PC-9 (cell line): ENCODE measurements around the gene CENPV.

Experiments used
- EZH2 ChIP-seq: fragments of 200-600 bp; sonication (generic); IDR thresholded peaks from 2 replicates; pipeline ENCODE4 v1.8.0; 2017; ENCODE audit warnings: antibody characterized with exemption, low read depth
- TF ChIP-seq, protein P1 (sequence below): fragments of 200-600 bp; sonication (generic); conservative IDR thresholded peaks from 2 replicates; pipeline ENCODE4 v1.6.1; 2017; ENCODE audit warnings: mixed run types, antibody characterized with exemption, mild to moderate bottlenecking, moderate library complexity

DNA sequence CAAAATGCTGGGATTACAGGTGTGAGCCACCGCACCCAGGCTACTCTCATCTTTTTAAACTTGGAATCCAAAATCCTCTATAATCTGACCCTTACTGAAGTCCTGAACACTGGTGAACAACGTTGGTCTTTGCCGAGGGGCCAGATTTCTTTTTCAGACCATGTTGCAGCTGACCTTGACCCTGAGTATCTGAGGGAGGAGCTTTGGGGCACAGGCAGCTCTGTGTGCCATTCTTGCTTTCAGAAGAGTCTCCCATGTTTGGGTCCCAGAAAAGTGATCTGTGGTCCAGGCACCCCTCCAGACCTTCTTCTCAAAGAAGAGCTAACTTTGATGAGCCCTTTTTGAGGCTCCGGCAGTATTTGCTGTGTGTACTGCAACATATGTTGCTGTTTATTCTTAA lies 50.4 kb downstream of the CENPV start:
- TF ChIP-seq, protein P1, sequence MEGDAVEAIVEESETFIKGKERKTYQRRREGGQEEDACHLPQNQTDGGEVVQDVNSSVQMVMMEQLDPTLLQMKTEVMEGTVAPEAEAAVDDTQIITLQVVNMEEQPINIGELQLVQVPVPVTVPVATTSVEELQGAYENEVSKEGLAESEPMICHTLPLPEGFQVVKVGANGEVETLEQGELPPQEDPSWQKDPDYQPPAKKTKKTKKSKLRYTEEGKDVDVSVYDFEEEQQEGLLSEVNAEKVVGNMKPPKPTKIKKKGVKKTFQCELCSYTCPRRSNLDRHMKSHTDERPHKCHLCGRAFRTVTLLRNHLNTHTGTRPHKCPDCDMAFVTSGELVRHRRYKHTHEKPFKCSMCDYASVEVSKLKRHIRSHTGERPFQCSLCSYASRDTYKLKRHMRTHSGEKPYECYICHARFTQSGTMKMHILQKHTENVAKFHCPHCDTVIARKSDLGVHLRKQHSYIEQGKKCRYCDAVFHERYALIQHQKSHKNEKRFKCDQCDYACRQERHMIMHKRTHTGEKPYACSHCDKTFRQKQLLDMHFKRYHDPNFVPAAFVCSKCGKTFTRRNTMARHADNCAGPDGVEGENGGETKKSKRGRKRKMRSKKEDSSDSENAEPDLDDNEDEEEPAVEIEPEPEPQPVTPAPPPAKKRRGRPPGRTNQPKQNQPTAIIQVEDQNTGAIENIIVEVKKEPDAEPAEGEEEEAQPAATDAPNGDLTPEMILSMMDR, result no peak
- TF ChIP-seq EZH2, result no peak
